NCI-H345 (cell line): ENCODE results near the gene IGF1R.

Experiments
- DNase-seq: peaks from one replicate; lab custom pipeline; 2025; lab: John Stamatoyannopoulos, UW

The IGF1R gene

DNA sequence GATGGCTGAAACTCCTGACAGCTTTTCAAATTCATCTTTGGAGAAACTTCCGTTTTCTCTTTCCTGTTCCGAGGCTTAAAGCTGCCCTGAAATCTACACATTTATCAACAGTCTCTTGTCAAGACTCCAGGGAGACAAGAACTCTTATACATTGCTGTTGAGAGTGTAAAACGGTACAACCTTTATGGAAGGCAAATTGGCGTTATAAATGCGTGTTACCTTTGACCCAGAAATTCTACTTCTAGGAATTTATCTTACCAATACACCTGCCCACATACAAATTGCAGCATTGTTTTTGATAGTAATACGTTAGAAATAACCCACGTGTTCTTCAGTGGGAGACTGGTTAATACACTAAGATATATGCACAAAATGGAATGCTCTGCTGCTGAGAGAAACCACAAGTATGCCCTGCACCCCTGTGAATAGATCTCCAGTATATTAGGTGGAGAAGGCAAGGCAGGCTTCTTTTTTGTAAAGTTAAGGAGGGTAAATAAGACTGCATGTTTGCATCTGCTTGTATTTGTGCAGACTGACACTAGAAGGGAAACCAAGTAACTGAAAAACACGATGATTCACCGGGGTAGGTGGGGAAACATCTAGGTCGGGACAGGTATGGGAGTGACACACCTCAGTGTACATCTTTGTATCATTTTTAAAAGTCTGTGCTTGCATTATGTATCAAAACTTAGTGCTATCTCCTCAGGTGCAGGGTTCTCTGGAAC, 97.5 kb downstream of the IGF1R start:
- DNase-seq, result no peak

DNA sequence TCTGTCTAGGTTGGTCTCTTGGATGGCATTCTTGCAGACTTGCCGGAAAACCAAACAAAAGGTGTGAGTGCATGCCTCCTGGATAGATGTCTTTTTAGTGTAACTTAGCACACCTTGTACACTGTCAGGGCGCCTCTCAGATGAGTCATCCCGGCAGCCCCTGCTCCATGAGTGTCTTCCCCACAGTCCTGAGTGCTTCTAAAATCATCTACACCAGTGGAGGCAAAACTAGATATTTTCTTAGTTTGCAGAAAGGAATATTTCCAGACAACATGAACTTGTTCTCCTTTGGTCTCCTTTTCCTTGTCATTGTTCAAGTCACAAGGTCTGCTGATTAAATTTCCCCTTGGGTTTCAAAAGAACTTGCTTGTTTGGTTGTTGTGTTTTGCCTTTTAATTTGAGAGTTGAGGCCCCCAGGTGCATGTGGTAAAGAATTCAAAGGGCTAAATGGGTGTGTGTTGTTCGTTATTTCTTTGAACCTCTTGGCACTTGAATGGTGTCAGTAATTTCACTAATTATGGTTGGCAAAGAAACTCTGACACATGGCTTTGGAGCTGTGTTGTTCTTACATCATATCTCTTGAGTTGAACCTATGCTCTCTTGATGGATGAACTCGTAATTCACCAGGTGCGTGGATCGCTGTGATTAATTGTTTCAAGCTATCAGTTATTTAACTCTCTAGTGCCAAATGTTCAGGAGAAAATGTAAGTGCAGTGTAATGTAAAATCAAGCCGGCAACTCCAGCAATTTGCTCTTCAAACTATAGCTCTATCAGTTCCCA, 98.2 kb downstream of the IGF1R start:
- DNase-seq, result no peak

DNA sequence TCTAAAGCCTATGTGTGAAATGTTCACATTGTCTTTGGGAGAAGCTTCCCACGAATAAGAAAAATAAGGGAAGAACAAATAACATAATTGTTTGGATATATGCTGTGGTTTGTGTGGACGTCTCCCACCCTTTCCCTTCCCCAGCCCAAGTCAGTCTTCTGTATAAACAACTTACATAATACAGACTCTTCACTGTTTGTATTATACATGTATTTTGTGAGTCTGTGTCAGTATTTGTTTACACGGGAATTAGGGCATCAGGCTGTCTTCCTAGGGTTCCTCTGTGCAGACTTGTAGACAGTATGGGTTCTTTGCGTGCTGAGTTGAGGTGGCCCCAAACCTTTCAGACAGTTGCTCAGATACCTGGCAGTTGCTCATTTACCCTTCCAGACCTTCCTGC, 103.4 kb downstream of the IGF1R start:
- no peak for DNase-seq

DNA sequence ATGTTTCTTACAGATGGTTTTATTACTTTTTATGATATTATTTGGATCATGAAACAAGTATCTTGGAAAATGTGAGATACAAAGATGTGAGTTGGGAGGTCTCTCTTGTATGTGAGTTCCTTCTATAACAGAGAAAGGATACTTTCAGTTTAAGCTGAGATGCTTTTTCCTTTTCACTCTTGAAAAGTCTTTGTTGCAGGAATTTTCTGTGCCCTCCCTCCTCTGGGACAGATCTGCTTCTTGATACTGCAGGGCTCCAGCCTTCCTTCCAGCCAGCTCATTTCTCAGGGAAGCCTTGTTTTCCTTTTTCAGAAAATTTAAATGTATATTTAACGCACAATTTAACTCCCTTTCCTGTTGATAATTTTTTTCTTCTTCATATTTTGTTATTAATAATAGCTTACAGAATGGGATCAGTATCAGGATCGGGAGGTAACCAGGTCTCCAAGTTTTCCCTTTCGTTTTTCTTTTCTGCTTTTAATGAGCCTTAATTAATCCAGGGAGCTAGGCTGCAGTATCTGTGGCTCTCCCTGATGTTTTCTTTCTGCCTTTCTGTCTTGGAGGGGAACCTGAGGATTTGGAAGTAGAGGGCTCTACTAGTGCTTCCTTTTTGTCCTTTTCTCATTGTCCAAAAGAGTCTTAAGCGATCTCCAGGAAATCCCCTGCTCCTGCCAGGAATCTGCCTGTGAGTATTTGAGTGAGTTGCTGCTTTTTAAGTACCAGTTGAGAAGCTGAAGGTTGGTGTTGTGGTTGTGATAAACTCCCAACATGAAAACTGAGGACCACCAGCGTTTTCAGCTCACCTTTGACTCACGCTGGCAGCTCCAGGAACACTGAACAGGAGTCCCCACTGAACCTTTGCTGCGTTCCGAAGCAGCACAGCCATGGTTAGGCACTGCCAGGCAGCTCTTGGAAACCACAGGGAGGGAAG, 105.7 kb downstream of the IGF1R start:
- DNase-seq, result no peak

DNA sequence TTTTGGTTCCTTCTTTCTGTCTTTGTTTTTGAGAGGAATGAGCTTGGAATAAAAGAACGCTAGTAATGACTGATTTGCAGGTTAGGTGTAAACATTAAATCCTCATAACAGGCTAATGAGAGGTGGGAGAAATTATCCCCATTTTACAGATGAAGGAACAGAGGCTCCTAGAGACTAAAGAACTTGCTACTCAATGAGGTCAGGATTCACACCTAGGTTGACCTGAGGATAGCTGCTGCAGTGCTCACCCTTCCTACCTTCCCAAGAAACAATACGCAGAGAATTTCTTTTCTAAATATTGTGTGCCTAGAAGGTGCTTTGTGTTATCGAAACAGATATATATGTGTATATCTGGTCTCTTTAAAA, 106.3 kb downstream of the IGF1R start:
- DNase-seq, result no peak

DNA sequence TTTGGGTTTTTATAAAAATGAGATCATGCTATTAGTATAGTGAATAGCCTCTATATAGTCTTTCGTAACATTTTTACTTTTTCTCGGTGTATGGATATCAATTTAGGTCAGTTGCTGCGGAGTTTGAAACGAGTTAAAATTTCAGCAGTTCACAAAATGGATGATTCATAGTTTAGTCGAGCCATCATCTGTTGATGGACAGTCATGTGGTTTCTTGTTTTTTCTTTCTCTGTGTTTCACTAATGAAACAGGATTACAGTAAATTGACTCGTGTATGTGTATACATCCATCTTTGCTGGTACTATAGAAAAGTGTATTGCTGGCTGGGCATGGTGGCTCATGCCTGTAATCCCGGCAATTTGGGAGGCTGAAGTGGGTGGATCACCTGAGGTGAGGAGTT, 106.8 kb downstream of the IGF1R start:
- no peak for DNase-seq

DNA sequence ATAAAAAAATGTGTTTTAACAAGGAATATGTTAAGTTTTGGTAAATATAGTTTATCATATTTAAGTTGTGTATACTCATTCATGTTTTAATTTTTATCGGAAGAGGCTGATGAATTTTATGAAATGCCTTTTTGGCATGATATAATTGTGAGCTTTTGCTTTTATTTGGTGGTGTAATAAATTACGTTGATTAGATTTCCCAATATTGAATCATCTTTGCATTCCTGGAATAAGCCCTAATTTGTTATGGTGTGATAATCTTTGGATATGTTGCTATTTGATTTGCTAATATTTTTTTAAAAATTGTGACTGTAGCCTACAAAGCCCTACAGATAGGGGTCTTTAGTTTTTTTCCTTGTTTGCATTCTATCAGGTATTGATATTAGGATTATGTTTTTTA, 107.4 kb downstream of the IGF1R start:
- no peak for DNase-seq

DNA sequence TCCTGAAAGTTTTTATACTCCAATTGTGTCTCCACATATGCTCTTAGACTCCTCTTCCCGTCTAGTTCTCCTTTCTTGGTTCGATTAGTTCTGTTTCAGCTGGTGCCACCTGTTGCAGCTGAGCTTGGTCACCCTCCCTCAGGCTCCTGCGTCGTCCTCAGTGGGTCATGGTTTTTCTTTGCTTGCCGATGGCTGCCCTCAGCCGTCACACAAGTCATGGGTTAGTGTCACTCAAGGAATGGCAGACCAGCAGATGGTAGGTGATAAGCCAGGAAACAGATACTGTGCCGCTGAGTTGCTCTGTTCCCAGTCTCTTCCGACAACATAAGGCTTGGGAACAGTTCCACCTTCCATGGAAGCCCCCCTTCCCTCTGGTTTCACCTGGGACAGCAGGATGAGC, 109.9 kb downstream of the IGF1R start:
- no peak for DNase-seq

DNA sequence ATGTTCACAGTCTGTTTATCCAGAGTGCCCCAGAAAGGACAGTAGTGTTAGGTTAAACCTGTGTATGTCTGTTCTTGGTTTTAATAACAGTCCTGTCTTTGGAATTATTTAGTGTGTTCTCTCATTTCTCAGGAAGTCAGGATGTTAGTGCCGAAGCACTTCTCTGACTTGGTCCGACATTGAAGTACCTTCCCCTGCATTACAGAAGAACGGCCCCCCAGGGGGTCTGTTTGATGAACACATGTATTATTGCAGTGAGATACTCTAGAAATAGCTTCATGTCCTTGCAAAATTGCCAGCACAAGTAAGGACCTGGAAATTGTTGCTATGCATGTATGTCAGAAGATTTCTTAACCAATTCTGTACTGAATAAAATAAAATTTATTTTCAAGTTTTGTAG, 110.9 kb downstream of the IGF1R start:
- no peak for DNase-seq

DNA sequence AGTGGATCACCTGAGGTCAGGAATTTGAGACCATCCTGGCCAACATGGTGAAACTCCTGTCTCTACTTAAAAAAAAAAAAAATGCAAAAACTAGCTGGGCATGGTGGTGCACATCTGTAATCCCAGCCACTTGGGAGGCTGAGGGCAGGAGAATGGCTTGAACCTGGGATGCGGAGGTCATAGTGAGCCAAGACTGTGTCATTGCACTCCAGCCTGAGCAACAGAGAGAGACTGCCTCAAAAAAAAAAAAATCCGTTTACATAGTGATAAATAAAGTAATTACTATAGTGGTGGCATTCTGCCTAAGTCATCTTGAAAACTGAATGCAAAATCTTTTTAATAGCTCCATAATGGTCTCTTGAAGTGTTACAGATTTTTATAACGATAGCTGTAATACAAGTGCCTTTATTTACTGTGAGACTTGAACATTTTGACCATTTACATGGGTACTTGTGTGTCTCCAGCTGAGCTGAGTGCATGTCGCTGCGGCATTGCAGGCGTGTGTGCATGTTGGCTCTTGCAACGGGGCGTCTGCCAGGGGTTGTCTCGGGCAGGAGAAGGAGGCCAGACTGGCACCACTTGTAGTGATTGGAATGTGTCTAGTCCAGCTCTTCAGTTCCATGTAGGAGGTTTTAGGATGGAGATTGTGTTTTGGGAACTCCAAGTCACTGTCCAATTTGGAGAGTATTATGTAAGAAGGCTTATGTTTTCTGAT, 111.9 kb downstream of the IGF1R start:
- DNase-seq, result peak; percentile 32

DNA sequence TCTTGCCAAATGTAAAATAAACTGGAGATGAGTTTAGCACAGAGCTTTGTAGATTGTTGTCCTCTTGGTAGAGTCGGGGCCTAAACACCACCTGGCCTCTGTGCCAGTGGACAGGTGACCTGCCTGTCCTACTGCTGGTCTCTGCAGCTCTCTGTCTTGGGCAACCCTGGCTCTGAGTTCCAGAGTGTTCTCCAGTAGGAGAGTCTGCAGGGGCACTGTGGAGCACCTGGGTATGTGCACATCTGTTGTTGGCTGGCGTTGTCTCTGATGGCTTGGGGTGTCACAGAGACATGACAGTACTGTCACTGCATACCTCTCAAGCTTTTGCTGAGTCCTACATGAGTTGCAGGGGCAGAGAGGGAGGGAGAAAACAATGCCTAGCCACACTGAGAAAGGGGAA, 112.6 kb downstream of the IGF1R start:
- no peak for DNase-seq

DNA sequence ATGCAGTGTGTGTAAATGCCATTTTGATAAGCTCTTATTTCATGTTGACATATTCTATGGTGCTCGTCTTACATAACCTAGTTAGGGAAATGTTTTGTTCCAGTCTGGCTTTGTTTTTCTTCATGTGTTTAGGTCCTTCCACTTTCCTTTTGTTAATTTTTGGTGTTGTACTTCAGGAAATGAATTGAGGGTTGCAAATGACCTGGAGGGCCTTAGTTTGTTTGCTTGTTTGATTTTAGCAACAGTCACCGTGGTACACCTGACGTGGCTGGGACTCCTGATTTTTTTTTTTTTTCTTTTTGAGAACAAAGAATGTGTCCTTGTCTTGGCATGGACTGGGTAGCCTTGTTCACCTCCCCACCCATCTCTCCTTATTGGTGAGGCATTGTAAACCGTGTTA, 114.8 kb downstream of the IGF1R start:
- no peak for DNase-seq

DNA sequence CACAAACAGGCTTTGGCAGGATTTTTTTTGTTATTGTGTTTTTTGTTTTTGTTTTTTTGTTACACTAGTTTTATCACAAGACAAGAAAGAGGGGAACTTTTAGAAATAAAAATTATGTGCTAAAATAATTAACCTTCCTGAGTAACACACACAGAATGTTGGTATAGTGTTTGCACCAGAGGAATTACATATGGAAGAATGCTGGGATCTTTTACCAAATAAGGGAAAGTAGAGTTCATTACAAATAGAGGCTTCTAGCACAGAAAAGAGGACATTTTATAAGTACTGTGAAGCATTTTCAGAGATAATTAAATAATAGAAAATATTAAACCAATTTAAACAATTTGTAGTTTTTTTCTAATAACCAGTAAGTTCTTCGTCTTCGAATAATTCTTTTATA, 116.0 kb downstream of the IGF1R start:
- no peak for DNase-seq

DNA sequence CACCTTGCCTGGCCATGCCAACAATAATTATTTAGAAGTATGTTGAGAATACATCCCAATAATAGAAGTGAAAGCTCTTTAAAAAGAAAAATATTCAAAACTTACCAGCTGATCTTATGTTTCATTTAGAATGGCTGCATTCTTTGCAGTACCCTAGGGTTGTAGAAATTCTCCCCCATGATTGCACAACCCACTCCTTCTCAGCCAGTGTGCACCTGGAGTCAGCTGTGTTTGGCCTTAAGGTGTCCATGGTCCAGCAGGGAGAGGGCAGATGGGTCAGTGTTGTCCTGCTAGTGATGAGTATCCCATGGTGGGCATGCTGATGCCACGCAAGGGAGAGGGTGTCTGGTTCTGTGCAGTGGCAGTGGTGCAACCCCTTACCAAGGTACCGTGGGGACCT, 117.3 kb downstream of the IGF1R start:
- no peak for DNase-seq

DNA sequence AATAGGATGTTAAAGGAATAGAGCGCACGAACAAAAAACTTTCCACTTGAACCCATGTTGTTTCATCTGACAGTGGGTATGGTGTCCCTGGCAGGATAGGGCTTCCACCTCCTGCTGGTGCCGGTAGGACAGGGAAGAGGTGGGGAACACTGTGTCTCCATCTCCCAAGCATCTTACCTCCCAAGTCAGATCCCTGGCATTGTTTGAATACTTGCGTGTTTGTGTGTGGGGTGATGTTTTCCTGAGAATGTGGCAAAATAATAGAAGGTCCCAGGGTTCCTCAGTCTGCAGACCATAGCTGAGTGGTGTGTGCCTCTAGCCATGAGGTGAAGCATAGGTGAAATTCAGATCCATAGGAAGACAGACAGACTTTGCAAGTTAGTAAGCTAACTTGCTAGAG, 119.4 kb downstream of the IGF1R start:
- DNase-seq, result no peak

DNA sequence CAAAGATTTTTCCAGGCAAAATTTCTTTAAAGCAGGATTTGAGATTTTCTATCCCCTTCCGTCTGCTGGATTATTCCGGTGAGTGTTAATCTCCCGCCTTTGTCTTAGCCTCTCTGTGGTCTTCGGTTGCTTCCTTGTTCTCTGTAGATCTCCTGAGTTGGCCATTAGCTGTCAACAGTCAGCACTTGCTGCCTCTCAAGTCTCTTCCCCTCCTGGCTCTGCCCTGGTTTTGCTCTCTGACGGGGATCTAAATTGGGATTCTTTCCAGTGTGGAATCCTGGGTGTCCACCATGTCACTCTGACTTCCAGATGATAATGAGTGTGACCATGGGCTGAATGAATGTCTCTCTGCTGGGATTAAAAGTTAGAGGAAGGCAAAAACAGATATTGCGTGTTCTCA, 121.5 kb downstream of the IGF1R start:
- DNase-seq, result no peak

DNA sequence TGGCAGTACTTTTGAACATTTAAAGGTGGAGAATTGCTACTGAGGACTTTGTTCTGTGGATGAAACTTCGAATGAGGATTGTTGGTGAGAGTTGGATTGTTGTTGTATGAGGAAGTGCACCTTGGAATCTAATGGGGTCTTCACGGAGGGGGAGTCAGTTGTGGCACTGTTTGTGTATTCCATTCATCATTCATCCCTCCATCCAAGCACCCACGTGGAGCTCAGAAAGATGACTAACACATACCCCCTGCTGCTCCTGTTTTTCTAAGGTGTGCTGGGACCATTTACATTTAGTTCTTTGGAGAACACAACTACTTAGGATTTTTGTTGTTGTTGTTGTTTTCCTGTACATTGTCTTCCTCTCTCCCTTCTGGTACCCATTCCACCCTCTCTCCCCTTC, 122.6 kb downstream of the IGF1R start:
- DNase-seq, result no peak

DNA sequence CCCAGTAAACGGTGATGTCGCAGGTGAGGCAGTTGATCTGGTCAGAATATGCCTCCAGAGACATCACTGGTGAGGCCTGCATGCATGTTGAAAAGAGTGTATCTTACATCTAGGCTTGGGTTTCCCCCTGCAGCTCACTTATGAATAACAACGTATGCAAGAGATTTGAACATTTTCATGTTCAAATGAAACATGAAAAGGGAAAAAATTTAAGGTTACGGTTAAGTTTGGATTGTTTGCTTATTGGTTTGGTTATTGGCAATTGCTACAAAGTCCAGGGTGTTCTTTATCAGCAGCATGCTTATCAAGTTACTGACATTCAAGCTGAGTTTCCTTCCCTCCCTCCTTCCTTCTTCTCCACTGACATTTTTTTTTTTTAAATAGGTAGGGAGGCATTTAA, 123.2 kb downstream of the IGF1R start:
- no peak for DNase-seq

DNA sequence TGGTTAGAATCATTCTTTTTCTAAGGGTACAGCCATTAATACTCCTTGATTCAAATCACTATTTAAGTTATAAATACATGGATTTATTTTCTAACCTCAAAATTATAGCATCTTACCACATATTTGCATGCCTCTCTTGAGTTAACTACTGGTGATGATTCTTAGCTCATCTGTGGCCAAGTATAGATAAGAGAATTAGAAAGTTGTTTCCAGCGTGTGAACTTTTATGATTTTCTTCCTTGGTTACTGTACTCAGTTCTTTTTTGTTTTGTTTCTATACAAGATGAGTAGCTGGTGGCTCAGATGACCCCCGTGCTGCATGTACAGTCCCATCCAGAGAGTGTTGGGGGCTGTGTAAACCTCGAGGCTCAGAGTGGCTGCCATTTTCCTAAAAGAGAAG, 124.6 kb downstream of the IGF1R start:
- no peak for DNase-seq

DNA sequence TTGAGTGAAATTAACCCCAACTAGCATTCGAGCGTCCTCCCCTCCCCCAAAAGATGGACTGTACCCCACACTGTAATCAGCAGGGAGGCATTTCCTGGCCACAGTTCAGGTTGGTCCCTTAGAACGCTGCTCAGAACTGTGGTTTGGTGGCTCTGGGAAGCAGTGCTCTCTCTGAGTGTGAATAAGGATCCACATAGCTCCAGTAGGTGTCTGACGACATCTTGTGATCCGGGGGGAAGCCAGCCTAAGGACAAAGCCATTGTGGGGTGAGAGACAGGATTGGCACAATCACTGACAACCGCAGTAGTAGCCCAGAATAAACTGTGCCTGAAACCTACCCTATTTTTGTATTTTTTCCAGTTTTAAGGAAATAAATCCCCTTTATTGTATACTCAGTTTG, 125.3 kb downstream of the IGF1R start:
- DNase-seq, result no peak

DNA sequence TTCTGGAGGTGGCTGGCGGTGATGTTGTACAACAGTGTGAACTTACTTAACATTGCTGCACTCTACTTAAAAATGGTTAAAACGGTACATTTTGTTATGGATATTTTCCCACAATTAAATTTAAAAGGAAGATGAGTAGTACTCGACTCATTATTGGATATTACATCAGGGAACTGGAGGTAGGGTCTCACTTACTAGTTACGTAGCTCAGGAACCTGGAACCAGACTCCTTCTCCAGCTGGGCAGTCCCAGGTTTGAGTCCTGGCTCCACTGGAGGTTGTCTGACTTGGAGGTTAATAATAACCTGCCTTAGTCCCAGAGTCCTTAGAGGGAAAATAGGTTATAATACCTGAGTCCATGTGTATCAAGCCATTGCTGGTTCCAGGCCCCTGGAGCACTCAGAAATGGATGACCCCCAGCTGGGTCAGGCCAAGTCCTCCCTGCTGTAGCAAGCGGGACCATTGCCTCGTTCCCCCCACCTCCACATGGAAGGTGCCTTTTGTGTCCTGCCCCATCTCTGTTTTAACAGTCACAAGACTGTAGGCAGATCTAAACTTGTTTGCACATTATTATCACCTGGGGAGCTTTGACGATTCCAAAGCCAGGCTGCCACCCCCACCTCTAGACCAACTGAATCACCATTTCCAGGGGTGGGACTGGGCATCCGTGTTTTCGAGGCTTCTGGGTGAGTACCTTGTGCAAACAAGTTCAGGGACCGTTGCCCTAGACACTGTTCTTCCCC, 126.6 kb downstream of the IGF1R start:
- DNase-seq, result no peak
